Muscle of leg (tissue), 16 donors: ENCODE data around the gene CDHR1. TPM values are rescaled to one million over a fixed set of nuclear protein-coding genes. Genes with fewer than 3 reads are reported as not detected.
"Not testable (repeated sequence)": the region's sequence is repeated elsewhere in the genome, so short reads cannot be mapped to it uniquely, and the experiment has no call there.

Source experiments
- DNase-seq: peaks from one replicate; pipeline ENCODE4 v3.0.0; 2013
- H3K27ac ChIP-seq: one replicate; pipeline ENCODE4 v1.5.1; 2013; ENCODE audit warnings: mild to moderate bottlenecking, low read length, control low read depth
- H3K27me3 ChIP-seq: one replicate; pipeline ENCODE4 v1.6.1; 2013; ENCODE audit warnings: low read length; ENCODE audit not compliant: control insufficient read depth, insufficient read depth
- H3K36me3 ChIP-seq: one replicate; pipeline ENCODE4 v1.6.1; 2013; ENCODE audit warnings: low read length; ENCODE audit not compliant: control insufficient read depth, insufficient read depth
- H3K4me1 ChIP-seq: one replicate; pipeline ENCODE4 v1.6.1; 2013; ENCODE audit warnings: low read length; ENCODE audit not compliant: control insufficient read depth, insufficient read depth
- H3K4me3 ChIP-seq: one replicate; pipeline ENCODE4 v1.5.1; 2013; ENCODE audit warnings: low read length, control low read depth
- H3K9me3 ChIP-seq: replicated peaks from 2 replicates; pipeline ENCODE4 v1.6.1; 2013; ENCODE audit warnings: low read depth, low read length; ENCODE audit not compliant: control insufficient read depth
- WGBS: methylation state at CpG from one replicate; pipeline ENCODE4 v1.1.5; 2013; ENCODE audit warnings: missing lambda C conversion rate; ENCODE audit not compliant: insufficient coverage; 5-methylcytosine and 5-hydroxymethylcytosine counted together
- long read RNA-seq, 11 donors: transcript quantifications; one replicate each; lab custom pipeline, GENCODE V29; 2026
- polyA plus RNA-seq, 8 donors: library from polyadenylated mRNA; unstranded; fragments of 120-200 nt; gene quantifications; one replicate each; pipeline versions ENCODE4 v1.2.1 to v1.2.3, GENCODE V29; 2013; ENCODE audit warnings: inconsistent platforms in 1 of 8, low replicate concordance in 1 of 8; ENCODE audit not compliant: insufficient read length in 8 of 8, insufficient read depth in 1 of 8
- total RNA-seq: library from RNA; stranded (reverse); fragments of 120-200 nt; gene quantifications from one replicate; pipeline ENCODE4 v1.2.4, GENCODE V29; 2013

CDHR1 gene
- total RNA-seq = 0.27 TPM
- polyA plus RNA-seq = 1 to 10 TPM in 1 of 8 donors, under 1 TPM in 7; 0.22 to 1.4 (median 0.56) TPM
- long read RNA-seq, donor 1 = 0 reads
- long read RNA-seq, donor 2 = 0 reads
- long read RNA-seq, donor 3 = 0 reads
- long read RNA-seq, donor 4 = 0 reads
- long read RNA-seq, donor 5 = 0 reads
- long read RNA-seq, donor 6 = 0 reads
- long read RNA-seq, donor 7 = 0 reads
- long read RNA-seq, donor 8 = 0 reads
- long read RNA-seq, donor 9 = 0 reads
- long read RNA-seq, donor 10 = 0 reads
- long read RNA-seq, donor 11 = 0 reads

DNA sequence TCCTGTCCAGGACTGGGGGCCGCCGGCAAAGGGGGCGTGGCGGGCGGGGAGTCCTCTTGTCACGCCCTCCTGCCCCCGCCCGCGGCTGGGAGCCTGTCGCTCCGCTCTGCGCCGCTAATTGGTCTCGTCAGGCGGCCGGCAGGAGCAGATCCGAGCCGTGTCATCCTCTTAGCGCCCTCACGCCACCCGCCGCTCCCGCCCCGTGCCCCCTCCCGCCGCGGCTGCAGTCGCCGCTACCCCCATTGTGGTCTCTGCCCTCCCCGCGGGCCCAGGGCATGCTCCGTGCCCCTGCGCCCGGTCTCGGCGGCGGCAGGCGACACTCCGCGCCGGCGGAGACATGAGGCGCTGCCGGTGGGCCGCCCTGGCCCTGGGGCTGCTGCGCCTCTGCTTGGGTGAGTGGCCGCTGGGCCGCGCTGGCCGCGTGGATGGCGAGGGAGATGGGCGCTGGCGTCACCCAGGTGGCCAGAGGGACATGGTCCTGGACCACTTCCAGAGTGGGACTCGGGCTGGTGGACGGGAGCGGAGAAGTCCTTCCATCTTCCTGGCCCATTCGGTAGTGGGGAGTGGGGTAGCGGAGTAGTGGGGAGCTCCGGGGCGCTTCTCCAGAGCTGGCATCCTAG, at the start of gene CDHR1:
Gene CDHR1, plus strand, starts transcription at position 114 of the 620 bp plus-strand sequence. Its CDS starts 224 bp downstream, at position 338.
- WGBS = under 1% methylated on average over 60 of the region's 61 CpGs
- DNase-seq = peak; percentile 26
- peaks cover 58% of the 10 kb centered on the region for H3K27me3 ChIP-seq
- H3K4me3 ChIP-seq = peak within 1 kb of the TSS; percentile 33
- H3K9me3 ChIP-seq = no peaks in the 10 kb centered on the region
- no peaks in the 10 kb centered on the region for H3K36me3 ChIP-seq
- peaks cover 12% of the 10 kb centered on the region for H3K4me1 ChIP-seq
- H3K27ac ChIP-seq = no peak within 1 kb of the TSS

DNA sequence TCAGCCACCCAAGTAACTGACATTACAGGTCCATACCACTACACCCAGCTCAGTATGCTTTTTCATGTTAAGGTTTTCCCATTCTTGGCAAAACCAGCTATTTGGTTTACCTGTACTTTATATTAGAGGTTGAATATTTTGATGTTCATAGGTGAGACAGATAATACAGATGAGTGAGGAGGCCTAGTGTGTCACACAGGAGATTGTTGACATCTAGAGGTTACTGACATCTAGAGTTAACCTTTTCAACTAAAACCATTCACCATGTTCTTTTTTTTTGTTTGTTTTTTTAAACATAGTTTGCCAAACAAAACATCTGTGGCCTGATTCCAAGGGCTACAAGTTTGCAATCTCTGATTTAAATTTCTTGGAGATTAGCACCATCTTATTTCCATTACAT, 47.0 kb upstream of the CDHR1 start:
- Histone ChIP-seq H3K9me3 (no peaks in the 10 kb centered on the region), H3K36me3 (peaks cover 50% of the 10 kb centered on the region), H3K27ac (no peak overlapping the region), H3K27me3 (no peaks in the 10 kb centered on the region), H3K4me1 (no peaks in the 10 kb centered on the region), H3K4me3 (no peak overlapping the region)
- DNase-seq = no peak

DNA sequence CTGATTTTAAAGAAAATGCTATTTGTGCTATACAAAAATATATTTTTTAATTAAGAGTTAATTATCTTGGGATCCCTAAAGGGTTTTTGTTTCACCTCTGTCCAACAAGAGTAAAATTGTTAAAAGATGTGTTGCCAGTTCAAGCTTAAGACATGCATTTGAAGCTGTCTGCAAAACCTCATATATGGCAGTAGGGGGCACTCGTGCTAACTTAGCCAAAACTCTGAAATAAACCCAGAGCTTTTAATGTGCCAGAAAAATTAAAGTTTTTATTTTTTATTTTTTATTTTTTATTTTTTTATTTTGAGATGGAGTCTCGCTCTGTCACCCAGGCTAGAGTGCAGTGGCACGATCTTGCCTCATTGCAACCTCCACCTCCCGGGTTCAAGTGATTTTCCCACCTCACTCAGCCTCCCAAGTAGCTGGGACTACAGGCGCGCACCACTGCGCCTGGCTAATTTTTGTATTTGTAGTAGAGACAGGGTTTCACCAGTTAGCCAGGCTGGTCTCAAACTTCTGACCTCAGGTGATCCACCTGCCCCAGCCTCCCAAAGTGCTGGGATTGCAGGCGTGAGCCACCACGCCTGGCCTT, 46.2 kb upstream of the CDHR1 start:
- peak; percentile 30 for DNase-seq
- no CpG with 5 or more reads among the region's 9 CpGs for WGBS

DNA sequence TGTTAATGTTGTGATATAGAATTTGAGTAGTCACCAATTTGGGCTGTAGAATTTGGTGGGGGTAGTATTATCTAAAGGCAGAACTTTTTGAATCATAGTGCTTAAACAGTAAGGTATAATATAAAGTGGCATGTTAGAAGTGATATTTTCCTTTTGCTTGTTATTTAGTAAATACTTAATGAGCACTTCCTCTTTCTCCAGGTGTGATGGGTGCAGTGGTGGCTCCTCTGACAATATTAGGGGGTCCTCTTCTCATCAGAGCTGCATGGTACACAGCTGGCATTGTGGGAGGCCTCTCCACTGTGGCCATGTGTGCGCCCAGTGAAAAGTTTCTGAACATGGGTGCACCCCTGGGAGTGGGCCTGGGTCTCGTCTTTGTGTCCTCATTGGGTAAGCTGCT, 44.5 kb upstream of the CDHR1 start:
- Histone ChIP-seq H3K4me3 (no peak overlapping the region), H3K36me3 (peaks cover 42% of the 10 kb centered on the region), H3K4me1 (no peaks in the 10 kb centered on the region), H3K27ac (no peak overlapping the region), H3K9me3 (no peaks in the 10 kb centered on the region), H3K27me3 (no peaks in the 10 kb centered on the region)
- WGBS = 100% methylated on average over 1 of the region's 2 CpGs
- no peak for DNase-seq

More for the DNA sequence above, 46.2 kb upstream of the CDHR1 start:
- peaks cover 48% of the 10 kb centered on the region for H3K36me3 ChIP-seq
- not testable (repeated sequence) for H3K4me1 ChIP-seq, H3K9me3 ChIP-seq, H3K27ac ChIP-seq, H3K4me3 ChIP-seq, H3K27me3 ChIP-seq

DNA sequence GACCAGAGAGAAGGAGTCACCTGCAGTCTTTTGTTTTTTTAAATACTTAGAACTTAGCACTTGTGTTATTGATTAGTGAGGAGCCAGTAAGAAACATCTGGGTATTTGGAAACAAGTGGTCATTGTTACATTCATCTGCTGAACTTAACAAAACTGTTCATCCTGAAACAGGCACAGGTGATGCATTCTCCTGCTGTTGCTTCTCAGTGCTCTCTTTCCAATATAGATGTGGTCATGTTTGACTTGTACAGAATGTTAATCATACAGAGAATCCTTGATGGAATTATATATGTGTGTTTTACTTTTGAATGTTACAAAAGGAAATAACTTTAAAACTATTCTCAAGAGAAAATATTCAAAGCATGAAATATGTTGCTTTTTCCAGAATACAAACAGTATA, 41.6 kb upstream of the CDHR1 start:
- peaks cover 16% of the 10 kb centered on the region for H3K36me3 ChIP-seq
- H3K4me3 ChIP-seq = no peak overlapping the region
- no peaks in the 10 kb centered on the region for H3K9me3 ChIP-seq
- H3K27me3 ChIP-seq = no peaks in the 10 kb centered on the region
- no peaks in the 10 kb centered on the region for H3K4me1 ChIP-seq
- H3K27ac ChIP-seq = no peak overlapping the region
- no peak for DNase-seq

DNA sequence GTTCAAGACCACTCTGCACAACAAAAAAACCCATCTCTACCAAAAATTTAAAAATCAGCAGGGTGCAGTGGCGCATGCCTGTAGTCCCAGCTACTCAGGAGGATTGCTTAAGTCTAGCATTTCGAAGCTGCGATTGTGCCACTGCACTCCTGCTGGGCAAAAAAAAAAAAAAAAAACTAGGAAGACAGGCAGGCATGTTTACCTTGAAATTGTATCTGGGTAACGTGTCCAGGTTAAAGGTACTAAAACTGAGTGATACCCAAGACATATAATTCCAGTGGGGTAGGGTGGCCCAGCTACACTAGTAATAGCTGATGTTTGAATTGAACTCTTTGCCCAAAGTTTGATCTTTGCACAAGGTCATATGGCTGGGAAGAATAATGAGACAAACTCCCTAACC, 38.8 kb upstream of the CDHR1 start:
- H3K27me3 ChIP-seq = peaks cover 4% of the 10 kb centered on the region
- 95% methylated on average over 3 of the region's 4 CpGs for WGBS
- no peaks in the 10 kb centered on the region for H3K9me3 ChIP-seq
- H3K36me3 ChIP-seq = peaks cover 7% of the 10 kb centered on the region
- no peak overlapping the region for H3K4me3 ChIP-seq
- no peaks in the 10 kb centered on the region for H3K4me1 ChIP-seq
- DNase-seq = no peak
- H3K27ac ChIP-seq = no peak overlapping the region

DNA sequence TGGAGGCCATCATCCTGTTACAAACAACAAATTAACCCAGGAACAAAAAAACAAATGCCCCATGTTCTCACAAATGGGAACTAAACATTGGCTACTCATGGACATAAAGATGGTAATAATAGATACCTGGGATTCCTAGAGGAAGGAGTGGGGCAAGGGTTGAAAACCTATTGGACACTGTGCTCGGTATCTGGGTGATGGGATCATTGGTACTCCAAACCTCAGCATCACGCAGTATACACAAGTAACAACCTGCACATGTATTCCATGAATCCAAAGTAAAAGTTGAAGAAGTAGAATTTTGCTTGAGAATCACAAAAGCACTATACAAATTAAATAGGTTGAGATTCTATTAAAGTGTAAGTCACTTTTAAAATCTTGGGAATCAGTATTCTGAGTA, 38.3 kb upstream of the CDHR1 start:
- peaks cover 4% of the 10 kb centered on the region for H3K36me3 ChIP-seq
- no CpG with 5 or more reads among the region's 2 CpGs for WGBS

DNA sequence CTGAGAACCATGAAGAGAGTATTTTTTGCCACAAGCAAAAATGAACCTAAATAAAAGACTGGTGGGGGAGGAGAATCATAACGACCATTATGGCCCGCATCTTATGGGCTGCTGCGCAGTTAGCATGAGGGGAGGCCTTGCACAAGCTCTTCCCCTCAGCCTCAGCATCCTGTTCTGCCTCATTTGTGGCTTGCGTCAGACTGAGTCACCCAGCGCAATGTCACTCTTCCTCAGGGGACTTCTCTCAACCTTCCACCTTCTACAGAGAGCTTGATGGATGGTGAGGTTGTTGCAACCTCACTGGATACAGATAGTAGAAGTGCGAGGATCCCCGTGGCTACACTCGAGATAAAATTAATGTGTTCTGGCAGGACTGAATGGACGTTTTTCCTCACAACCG, 37.6 kb upstream of the CDHR1 start:
- no peak overlapping the region for H3K27ac ChIP-seq
- peaks cover 2% of the 10 kb centered on the region for H3K36me3 ChIP-seq
- no peaks in the 10 kb centered on the region for H3K9me3 ChIP-seq
- H3K4me1 ChIP-seq = no peaks in the 10 kb centered on the region
- DNase-seq = no peak
- no peak overlapping the region for H3K4me3 ChIP-seq
- WGBS = 80% methylated on average over 5 of the region's 10 CpGs
- H3K27me3 ChIP-seq = peaks cover 4% of the 10 kb centered on the region

More for the DNA sequence above, 38.3 kb upstream of the CDHR1 start:
- Histone ChIP-seq H3K27ac (no peak overlapping the region), H3K4me1 (no peaks in the 10 kb centered on the region), H3K9me3 (no peaks in the 10 kb centered on the region), H3K27me3 (peaks cover 4% of the 10 kb centered on the region), H3K4me3 (no peak overlapping the region)
- no peak for DNase-seq

DNA sequence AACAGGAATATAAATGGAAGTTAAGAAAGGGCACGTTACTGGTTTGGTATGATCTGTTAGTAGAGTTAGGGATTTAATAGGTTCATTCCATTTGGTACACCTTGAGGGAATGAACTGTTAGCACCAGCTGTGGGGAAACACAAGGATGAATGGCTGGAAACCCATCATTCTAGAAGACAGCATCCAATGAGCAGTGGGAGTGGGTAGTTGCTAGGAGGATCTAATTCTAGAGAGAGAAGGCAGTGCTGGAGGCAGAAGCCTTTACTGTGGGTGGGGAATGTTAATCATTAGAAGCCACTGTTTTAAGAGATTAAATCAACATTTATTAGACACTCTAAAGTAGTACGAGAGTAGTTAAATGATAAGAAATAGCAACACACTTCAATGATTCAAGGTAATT, 36.3 kb upstream of the CDHR1 start:
- H3K27ac ChIP-seq = no peak overlapping the region
- H3K4me1 ChIP-seq = no peaks in the 10 kb centered on the region
- DNase-seq = no peak
- peaks cover 2% of the 10 kb centered on the region for H3K36me3 ChIP-seq
- no peak overlapping the region for H3K4me3 ChIP-seq
- no peaks in the 10 kb centered on the region for H3K9me3 ChIP-seq
- WGBS = 100% methylated on average over 1 of the region's 2 CpGs
- H3K27me3 ChIP-seq = peaks cover 4% of the 10 kb centered on the region

DNA sequence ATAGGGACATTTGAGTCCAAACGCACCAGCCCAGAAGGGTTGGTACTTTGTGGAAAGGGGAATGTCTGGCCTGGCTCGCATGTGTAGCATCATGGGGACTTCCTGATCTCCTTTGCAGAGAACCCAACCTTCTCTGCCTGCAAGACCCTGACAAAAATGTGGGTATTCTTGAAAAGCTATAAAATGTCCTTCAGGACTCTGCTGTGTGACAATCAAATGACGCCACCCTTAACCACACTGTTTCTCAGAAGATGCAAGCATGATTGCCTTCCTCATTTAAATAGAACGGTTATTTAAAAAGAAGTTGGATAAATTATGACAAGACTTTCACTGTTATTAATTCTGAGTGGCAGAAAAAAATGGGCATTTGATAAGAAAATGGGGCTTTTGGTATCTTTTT, 35.8 kb upstream of the CDHR1 start:
- 80% methylated on average over 1 of the region's 4 CpGs for WGBS
- H3K27me3 ChIP-seq = peaks cover 4% of the 10 kb centered on the region
- no peak for DNase-seq
- H3K4me3 ChIP-seq = no peak overlapping the region
- H3K9me3 ChIP-seq = no peaks in the 10 kb centered on the region
- H3K4me1 ChIP-seq = no peaks in the 10 kb centered on the region
- no peak overlapping the region for H3K27ac ChIP-seq
- peaks cover 2% of the 10 kb centered on the region for H3K36me3 ChIP-seq
